GM21528 (cell line): ENCODE results near the gene MAML3.

Experiments used
- ATAC-seq: cut with Tn5 transposase; IDR thresholded peaks from one replicate; pipeline ENCODE4 v1.9.1; 2021; ENCODE audit warnings: mild to moderate bottlenecking, moderate library complexity; ENCODE audit not compliant: unreplicated experiment, low FRiP score

The MAML3 gene

GRCh38 chr4:140081641-140082390 lies 72.2 kb downstream of the MAML3 start:
- ATAC-seq = no peak

DNA sequence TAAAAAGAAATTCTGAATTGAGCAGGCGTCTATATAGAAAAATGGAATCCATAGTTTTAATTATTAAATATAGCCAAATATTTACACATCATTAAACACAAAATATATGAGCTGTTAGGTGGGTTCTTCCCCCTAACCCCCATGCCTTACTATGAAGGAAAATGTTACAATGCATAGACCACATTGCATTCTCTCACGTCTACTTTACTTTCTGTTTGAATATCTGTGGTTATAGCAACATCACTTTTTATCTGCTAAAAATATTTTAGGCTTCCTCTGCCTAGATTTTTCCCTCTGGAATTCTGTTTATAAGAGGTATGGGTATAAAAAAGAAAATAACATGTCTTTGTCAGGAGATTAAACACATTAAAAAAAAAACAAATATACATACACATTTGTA lies 73.1 kb downstream of the MAML3 start:
- no peak for ATAC-seq

DNA sequence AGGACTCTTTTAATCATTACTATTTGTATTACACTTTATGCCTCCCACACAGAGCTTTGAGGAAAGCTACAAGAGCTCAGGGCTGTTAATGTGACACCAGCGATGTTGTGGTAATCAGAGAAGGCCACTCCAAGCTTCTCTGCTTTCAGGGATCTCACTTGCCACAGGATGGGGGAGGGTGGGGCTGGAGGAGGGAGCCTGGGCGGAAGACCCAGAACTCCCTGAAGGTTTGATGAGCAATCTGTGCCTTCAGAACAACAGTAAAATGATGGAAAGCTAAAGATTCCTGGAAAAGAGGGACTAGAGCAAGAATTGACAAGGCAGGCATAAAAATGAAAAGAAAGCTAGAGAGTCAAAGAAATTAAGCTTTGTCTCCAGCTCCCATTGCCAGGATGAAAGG lies 75.6 kb downstream of the MAML3 start:
- ATAC-seq = no peak

GRCh38 chr4:140076307-140076706 lies 77.7 kb downstream of the MAML3 start:
- no peak for ATAC-seq

DNA sequence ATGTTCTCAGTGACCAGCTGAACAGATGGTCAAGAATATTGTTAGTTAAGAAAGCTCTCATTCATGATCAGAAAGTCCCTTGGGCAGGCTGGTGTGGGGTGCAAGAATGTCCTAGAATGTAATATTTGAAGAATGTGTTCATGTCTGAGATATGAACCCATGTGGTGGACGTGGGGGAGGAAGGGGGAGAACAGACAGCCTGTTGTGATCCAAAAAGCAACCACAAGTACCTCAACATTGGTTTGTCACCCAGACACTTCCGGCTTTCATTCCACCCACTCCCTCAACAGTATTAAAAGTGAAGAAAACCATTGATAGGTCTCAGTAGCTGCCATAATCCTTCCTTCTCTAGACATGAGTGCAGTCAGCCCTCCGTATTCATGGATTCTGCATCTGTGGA lies 82.2 kb downstream of the MAML3 start:
- ATAC-seq = peak; percentile 79

DNA sequence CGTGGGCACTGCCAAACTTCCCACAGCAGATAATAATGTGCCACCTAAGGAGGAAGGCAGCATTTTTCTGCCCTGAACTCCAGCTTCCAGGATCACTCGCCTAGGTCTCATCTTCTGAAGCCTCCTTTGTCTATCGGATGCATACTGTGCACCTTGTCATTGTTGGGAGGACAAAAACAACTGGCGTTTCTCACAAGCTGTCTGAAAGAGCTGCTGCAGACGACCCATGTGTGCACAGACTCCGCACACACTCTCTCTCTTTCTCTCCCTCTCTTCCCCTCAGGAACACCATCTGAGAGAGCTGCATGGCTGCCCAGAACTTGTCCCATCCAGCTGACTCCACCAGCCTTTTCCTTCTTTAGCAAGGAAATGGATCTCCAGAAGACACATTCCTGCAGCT lies 83.0 kb downstream of the MAML3 start:
- ATAC-seq = no peak

- no peak for ATAC-seq
Measured at GRCh38 chr4:140070366-140070765, 83.6 kb downstream of the MAML3 start.

DNA sequence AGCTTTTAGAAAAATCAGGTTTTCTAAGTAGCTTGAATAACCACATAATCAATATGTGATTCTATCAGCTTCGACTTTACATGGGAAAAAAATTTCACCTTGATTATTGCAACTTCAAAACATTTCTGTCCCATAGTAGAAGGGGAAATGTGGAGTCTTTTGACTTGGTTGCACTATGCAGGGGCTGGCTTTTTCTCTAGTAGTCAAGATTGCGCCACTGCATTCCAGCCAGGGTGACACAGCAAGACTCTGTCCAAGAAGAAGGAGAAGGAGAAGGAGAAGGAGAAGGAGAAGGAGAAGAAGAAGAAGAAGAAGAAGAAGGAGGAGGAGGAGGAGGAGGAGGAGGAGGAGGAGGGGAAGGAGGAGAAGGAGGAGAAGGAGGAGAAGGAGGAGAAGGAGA lies 84.9 kb downstream of the MAML3 start:
- ATAC-seq = no peak

- ATAC-seq = no peak
Measured at GRCh38 chr4:140068271-140068670, 85.7 kb downstream of the MAML3 start.

GRCh38 chr4:140066031-140066930 lies 87.7 kb downstream of the MAML3 start:
- ATAC-seq = no peak

DNA sequence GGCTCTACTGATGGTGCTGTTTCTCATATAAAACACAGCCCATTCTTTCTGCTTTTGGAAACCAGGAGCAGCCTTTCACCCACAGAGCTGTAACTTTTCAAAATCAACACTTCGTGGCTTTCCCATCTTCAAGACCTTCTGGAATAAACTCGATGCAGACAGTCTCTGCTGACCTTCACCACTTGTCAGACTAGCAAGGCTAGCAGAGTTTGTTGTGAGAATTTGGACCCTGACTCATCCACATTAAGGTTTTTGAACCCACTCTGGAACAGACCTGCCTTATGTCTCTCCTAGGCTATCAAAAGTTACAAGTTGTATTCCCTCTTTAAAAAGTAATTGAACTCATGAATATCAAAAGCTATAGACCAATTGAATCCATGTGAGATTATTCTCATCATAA lies 88.6 kb downstream of the MAML3 start:
- ATAC-seq = no peak

GRCh38 chr4:140061659-140062289 lies 92.2 kb downstream of the MAML3 start:
- no peak for ATAC-seq

DNA sequence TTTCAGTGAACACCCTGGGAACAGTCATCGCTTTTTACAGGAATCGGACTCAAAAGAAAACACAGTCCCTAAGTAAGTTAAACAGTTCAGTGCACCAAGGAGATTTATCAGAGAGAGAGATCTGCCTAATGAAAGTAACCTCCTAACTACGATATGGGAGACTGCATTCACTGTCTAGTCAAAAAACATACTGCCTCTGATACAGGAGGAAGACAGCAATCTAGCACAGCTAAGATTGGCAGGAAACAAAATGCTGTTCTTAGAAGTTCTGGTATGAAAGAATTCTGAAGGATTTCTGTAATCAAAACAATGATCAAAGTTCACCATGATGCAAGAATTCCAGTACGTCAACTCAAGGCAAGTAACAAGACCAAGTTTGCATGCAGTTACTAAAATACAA lies 92.8 kb downstream of the MAML3 start:
- no peak for ATAC-seq

DNA sequence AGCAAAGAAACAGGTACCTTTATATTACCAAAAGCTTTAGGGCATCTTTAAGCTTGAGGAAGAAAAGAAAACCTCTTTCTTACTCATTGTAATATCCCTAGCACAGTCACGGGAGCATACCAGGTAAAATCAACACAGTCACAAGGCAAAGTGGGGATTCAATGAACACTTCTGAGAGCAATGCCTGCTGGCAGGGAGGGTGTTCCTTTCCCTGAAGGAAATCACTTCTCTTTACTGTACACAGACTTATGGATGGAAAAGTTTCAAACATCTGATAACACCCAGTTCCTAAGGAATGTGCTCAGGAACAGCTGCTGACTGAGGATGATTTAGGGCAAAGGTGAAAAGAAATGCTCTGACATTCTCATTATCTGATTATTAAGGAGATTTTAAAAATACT lies 94.8 kb downstream of the MAML3 start:
- no peak for ATAC-seq

- ATAC-seq = no peak
Measured at GRCh38 chr4:140057701-140058100, 96.3 kb downstream of the MAML3 start.

DNA sequence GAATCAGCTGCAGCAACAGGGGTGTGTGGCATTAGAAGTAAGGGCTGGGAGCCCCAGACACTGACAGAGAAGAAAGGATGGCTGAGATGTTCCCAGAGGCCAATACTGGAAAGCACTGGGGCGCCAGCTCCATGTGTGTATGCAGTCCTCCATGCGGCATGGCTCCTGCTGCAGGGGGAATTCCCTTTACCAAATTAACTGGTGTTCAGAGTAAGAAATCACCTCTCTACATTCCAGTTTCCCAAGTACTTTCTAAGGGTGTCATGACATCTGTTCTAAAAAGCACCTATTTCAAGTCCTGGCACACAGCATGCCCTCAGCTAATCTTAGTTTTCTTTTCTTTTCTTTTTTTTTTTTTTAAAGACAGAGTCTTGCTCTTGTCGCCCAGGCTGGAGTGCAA lies 98.0 kb downstream of the MAML3 start:
- ATAC-seq = no peak

DNA sequence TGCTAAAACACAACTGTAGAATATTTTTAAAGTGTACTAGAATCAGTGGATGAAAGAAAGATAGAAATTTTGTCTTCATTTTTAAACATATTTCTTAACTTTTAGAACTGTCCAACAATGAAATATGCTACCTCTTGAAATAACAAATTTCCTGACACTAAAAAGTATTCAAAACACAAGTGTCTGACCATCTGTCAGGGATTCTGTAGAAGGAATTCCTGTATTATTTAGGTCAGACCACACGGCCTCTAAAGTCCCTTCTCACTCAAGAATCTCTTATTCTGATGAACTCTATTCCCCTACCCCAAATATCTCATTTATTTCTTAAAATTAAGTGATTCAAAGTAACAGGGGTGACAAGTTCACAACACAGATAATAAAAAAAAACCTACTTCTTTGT lies 99.1 kb downstream of the MAML3 start:
- ATAC-seq = no peak

- no peak for ATAC-seq
Measured at GRCh38 chr4:140053185-140053584, 100.8 kb downstream of the MAML3 start.

- no peak for ATAC-seq
Measured at GRCh38 chr4:140052050-140052449, 101.9 kb downstream of the MAML3 start.

DNA sequence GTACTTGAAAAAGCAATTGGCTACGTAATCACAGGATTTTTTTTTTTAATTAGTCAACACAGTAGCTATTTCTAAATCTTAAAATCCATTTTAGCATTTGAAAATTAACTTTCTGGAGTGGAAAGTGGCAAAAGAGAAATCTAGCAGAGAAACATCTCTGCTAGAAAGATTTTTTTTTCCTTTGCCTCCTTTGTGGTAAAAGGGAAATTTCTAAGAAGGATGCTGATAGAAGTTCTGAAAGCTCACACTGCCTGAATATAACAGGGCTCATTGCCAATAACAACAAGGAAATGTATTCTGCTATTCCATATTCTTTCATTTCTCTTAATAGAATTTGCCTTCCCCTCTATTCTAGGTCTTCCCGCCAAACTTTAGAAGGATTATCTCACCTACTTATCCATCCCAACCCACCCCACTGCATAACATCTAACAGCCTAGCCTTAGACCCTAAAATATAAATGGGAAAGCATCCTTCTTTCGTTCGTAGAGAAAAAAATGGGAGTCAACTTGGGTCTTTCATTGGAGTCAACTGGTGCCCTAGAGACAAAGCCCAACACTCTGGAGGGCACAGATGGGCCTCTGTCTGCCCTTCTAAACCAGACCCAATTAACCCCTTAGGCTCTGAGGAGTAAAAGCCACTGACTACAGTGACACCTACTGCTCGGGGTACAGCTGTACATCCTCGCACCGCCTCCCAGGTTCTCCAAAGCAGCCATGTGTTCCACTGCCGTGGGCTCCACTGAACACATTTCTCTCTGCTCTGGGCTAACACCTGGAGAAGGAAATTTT lies 103.9 kb downstream of the MAML3 start:
- ATAC-seq = no peak
